H9 (cell line): Measurements from ENCODE around the gene UBE4B. TPM values are rescaled to one million over a fixed set of nuclear protein-coding genes. Genes with fewer than 3 reads are reported as not detected.

ENCODE experiments used
- DNase-seq: peaks from one replicate; pipeline ENCODE4 v3.0.0-alpha.2; 2017
- H2AFZ ChIP-seq: one replicate; pipeline ENCODE4 v1.6.1; 2013; ENCODE audit warnings: mild to moderate bottlenecking, low read length, control low read depth, moderate library complexity
- H2AK5ac ChIP-seq: 2 replicates; pipeline ENCODE4 v1.6.1; 2013; ENCODE audit warnings: low read length, control low read depth, mixed read lengths; ENCODE audit not compliant: insufficient read length
- H2BK120ac ChIP-seq: one replicate; pipeline ENCODE4 v1.6.1; 2013; ENCODE audit warnings: low read depth, mild to moderate bottlenecking, low read length, control low read depth, inconsistent platforms; ENCODE audit not compliant: poor library complexity, severe bottlenecking
- H2BK12ac ChIP-seq: 2 replicates; pipeline ENCODE4 v1.6.1; 2013; ENCODE audit warnings: low read length, control low read depth, mixed read lengths, low read depth; ENCODE audit not compliant: insufficient read length
- H2BK15ac ChIP-seq: 2 replicates; pipeline ENCODE4 v1.6.1; 2013; ENCODE audit warnings: low read depth, low read length, control low read depth
- H2BK20ac ChIP-seq: one replicate; pipeline ENCODE4 v1.6.1; 2013; ENCODE audit warnings: low read depth, mild to moderate bottlenecking, low read length, control low read depth, inconsistent platforms; ENCODE audit not compliant: poor library complexity, severe bottlenecking
- H2BK5ac ChIP-seq: 2 replicates; pipeline ENCODE4 v1.6.1; 2013; ENCODE audit warnings: low read length, control low read depth, mixed read lengths; ENCODE audit not compliant: insufficient read length
- H3K14ac ChIP-seq: 2 replicates; pipeline ENCODE4 v1.6.1; 2013; ENCODE audit warnings: low read length, control low read depth; ENCODE audit not compliant: insufficient read depth
- H3K18ac ChIP-seq: 2 replicates; pipeline ENCODE4 v1.6.1; 2013; ENCODE audit warnings: low read depth, mild to moderate bottlenecking, mixed read lengths, low read length, control low read depth; ENCODE audit not compliant: insufficient read length
- H3K23ac ChIP-seq: 2 replicates; pipeline ENCODE4 v1.6.1; 2013; ENCODE audit warnings: low read length, control low read depth, mixed read lengths, low read depth; ENCODE audit not compliant: insufficient read length
- H3K23me2 ChIP-seq: 2 replicates; pipeline ENCODE4 v1.6.1; 2013; ENCODE audit warnings: low read depth, mild to moderate bottlenecking, mixed read lengths, low read length, control low read depth; ENCODE audit not compliant: insufficient read length, poor library complexity, severe bottlenecking
- H3K27ac ChIP-seq: 2 replicates; pipeline ENCODE4 v1.5.1; 2013; ENCODE audit warnings: low read length, control low read depth, mixed read lengths, low read depth; ENCODE audit not compliant: insufficient read length
- H3K27me3 ChIP-seq: 2 replicates; pipeline ENCODE4 v1.6.1; 2013; ENCODE audit warnings: low read length, control low read depth, inconsistent platforms; ENCODE audit not compliant: insufficient read depth
- H3K4ac ChIP-seq: 2 replicates; pipeline ENCODE4 v1.6.1; 2013; ENCODE audit warnings: low read depth, mild to moderate bottlenecking, control low read depth, inconsistent platforms, low read length, moderate library complexity
- H3K4me1 ChIP-seq: 2 replicates; pipeline ENCODE4 v1.6.1; 2013; ENCODE audit warnings: low read length, control low read depth, inconsistent platforms; ENCODE audit not compliant: insufficient read depth
- H3K4me2 ChIP-seq: 2 replicates; pipeline ENCODE4 v1.6.1; 2013; ENCODE audit warnings: low read length, control low read depth, mixed read lengths; ENCODE audit not compliant: insufficient read length, insufficient read depth
- H3K56ac ChIP-seq: 2 replicates; pipeline ENCODE4 v1.6.1; 2013; ENCODE audit warnings: low read depth, mild to moderate bottlenecking, mixed read lengths, low read length, control low read depth; ENCODE audit not compliant: insufficient read length
- H3K79me1 ChIP-seq: 2 replicates; pipeline ENCODE4 v1.6.1; 2013; ENCODE audit warnings: low read depth, mild to moderate bottlenecking, moderate library complexity, low read length, control low read depth, inconsistent platforms; ENCODE audit not compliant: insufficient read depth, poor library complexity, severe bottlenecking
- H3K79me2 ChIP-seq: 2 replicates; pipeline ENCODE4 v1.6.1; 2013; ENCODE audit warnings: low read length, control low read depth, inconsistent platforms; ENCODE audit not compliant: insufficient read depth
- H3K9ac ChIP-seq: 2 replicates; pipeline ENCODE4 v1.6.1; 2013; ENCODE audit warnings: low read length, control low read depth, mixed read lengths; ENCODE audit not compliant: insufficient read length; ENCODE audit errors: extremely low read depth
- H3K9me3 ChIP-seq: one replicate; pipeline ENCODE4 v1.6.1; 2013; ENCODE audit warnings: low read depth, low read length, inconsistent platforms; ENCODE audit not compliant: control insufficient read depth
- H3T11ph ChIP-seq: one replicate; pipeline ENCODE4 v1.6.1; 2013; ENCODE audit warnings: mild to moderate bottlenecking, low read length, control low read depth, inconsistent platforms
- H4K20me1 ChIP-seq: one replicate; pipeline ENCODE4 v1.6.1; 2013; ENCODE audit not compliant: control insufficient read depth, insufficient read length, insufficient read depth
- H4K5ac ChIP-seq: 2 replicates; pipeline ENCODE4 v1.6.1; 2013; ENCODE audit warnings: low read depth, mild to moderate bottlenecking, mixed read lengths, low read length, control low read depth; ENCODE audit not compliant: insufficient read length
- H4K8ac ChIP-seq: replicated peaks from 2 replicates; pipeline ENCODE4 v1.6.1; 2013; ENCODE audit warnings: low read length, control low read depth, mixed read lengths, low read depth; ENCODE audit not compliant: insufficient read length
- H4K91ac ChIP-seq: 2 replicates; pipeline ENCODE4 v1.6.1; 2013; ENCODE audit warnings: low read depth, mild to moderate bottlenecking, moderate library complexity, mixed read lengths, low read length, control low read depth; ENCODE audit not compliant: insufficient read length
- H3K27ac Mint-ChIP-seq, 3 experiments: 2 replicates in 2 of 3; 3 replicates in 1 of 3; pipeline ENCODE4 v1.8.0; 2020 to 2021; ENCODE audit warnings: mixed read lengths in 3 of 3, mild to moderate bottlenecking in 1 of 3, moderate library complexity in 1 of 3
- H3K27me3 Mint-ChIP-seq: 2 replicates; pipeline ENCODE4 v1.8.0; 2021; ENCODE audit warnings: low read depth, mild to moderate bottlenecking, moderate library complexity, mixed read lengths
- H3K36me3 Mint-ChIP-seq, 3 experiments: 2 replicates in 2 of 3; 3 replicates in 1 of 3; pipeline ENCODE4 v1.8.0; 2020 to 2021; ENCODE audit warnings: low read depth in 3 of 3, mixed read lengths in 3 of 3; ENCODE audit not compliant: insufficient read depth in 1 of 3
- H3K4me1 Mint-ChIP-seq, 2 experiments: 2 replicates each; pipeline ENCODE4 v1.8.0; 2020; ENCODE audit warnings: mixed read lengths in 2 of 2
- H3K4me3 Mint-ChIP-seq, 2 experiments: 2 replicates in 1 of 2; 3 replicates in 1 of 2; pipeline ENCODE4 v1.8.0; 2020 to 2021; ENCODE audit warnings: mild to moderate bottlenecking in 2 of 2, mixed read lengths in 2 of 2, moderate library complexity in 1 of 2
- H3K9me3 Mint-ChIP-seq, 2 experiments: 2 replicates in 1 of 2; 3 replicates in 1 of 2; pipeline ENCODE4 v1.8.0; 2020; ENCODE audit warnings: mild to moderate bottlenecking in 2 of 2, mixed read lengths in 2 of 2, moderate library complexity in 1 of 2
- total RNA-seq: library from RNA; stranded (reverse); gene quantifications from 2 replicates; pipeline ENCODE4 v1.2.1, GENCODE V29; 2021
- TF ChIP-seq, protein P1 (sequence below): fragments of 200-600 bp; sonication (generic); conservative IDR thresholded peaks from 3 replicates; pipeline ENCODE4 v1.8.0; 2021; ENCODE audit warnings: antibody characterized with exemption, mild to moderate bottlenecking

Gene UBE4B
- total RNA-seq, 1 experiment from 2014 or later: 67.6 TPM

DNA sequence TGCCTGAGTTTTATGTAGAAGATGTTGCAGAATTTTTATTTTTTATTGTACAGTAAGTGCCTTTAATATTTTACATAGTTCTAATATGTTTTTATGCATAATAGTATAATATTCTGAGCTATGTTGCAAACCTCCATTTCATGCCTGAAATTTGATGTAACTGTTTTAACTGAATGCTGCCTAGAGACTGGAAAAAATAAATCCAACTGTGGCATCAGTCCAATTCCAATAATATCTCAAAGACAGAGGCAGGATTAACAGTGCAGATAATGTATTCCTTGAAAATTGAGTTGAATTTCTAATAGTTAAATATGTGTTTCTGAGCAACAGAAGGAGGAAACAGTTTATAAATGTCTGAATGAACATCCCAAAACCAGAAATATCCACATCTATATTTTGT is 116.5 kb downstream of the UBE4B start:
- TF ChIP-seq, protein P1, sequence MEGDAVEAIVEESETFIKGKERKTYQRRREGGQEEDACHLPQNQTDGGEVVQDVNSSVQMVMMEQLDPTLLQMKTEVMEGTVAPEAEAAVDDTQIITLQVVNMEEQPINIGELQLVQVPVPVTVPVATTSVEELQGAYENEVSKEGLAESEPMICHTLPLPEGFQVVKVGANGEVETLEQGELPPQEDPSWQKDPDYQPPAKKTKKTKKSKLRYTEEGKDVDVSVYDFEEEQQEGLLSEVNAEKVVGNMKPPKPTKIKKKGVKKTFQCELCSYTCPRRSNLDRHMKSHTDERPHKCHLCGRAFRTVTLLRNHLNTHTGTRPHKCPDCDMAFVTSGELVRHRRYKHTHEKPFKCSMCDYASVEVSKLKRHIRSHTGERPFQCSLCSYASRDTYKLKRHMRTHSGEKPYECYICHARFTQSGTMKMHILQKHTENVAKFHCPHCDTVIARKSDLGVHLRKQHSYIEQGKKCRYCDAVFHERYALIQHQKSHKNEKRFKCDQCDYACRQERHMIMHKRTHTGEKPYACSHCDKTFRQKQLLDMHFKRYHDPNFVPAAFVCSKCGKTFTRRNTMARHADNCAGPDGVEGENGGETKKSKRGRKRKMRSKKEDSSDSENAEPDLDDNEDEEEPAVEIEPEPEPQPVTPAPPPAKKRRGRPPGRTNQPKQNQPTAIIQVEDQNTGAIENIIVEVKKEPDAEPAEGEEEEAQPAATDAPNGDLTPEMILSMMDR: no peak

More for the DNA sequence above, 116.5 kb downstream of the UBE4B start:
- H3K4me1 Mint-ChIP-seq: no peaks in the 10 kb centered on the region
- no peak overlapping the region for H3K4ac ChIP-seq
- peaks cover 9 to 35% (median 15%) of the 10 kb centered on the region in 3 experiments; a peak in 6 of 7 replicates for H3K36me3 Mint-ChIP-seq
- H3K9ac ChIP-seq: no peak overlapping the region
- DNase-seq: no peak
- no peak overlapping the region for H2BK12ac ChIP-seq
- H3K56ac ChIP-seq: no peak overlapping the region
- no peaks in the 10 kb centered on the region for H3K9me3 Mint-ChIP-seq
- no peak overlapping the region for H2AK5ac ChIP-seq
- no peaks in the 10 kb centered on the region for H3K9me3 ChIP-seq
- no peak overlapping the region for H4K5ac ChIP-seq
- H2BK120ac ChIP-seq: no peak overlapping the region
- no peak overlapping the region for H3K4me3 Mint-ChIP-seq
- no peaks in the 10 kb centered on the region for H3K27me3 Mint-ChIP-seq
- H3T11ph ChIP-seq: no peak overlapping the region
- H3K79me2 ChIP-seq: no peaks in the 10 kb centered on the region
- H2AFZ ChIP-seq: no peak overlapping the region
- H3K4me2 ChIP-seq: no peak overlapping the region
- no peak overlapping the region for H3K27ac ChIP-seq
- no peaks in the 10 kb centered on the region for H3K4me1 ChIP-seq
- H4K20me1 ChIP-seq: no peaks in the 10 kb centered on the region
- H3K27ac Mint-ChIP-seq: no peak overlapping the region
- no peaks in the 10 kb centered on the region for H3K79me1 ChIP-seq
- H4K8ac ChIP-seq: no peak overlapping the region
- no peak overlapping the region for H2BK15ac ChIP-seq
- no peak overlapping the region for H4K91ac ChIP-seq
- H3K23ac ChIP-seq: no peak overlapping the region
- no peak overlapping the region for H3K14ac ChIP-seq
- H3K18ac ChIP-seq: no peak overlapping the region
- no peaks in the 10 kb centered on the region for H3K27me3 ChIP-seq
- H2BK20ac ChIP-seq: no peak overlapping the region
- H2BK5ac ChIP-seq: no peak overlapping the region
- no peaks in the 10 kb centered on the region for H3K23me2 ChIP-seq
